H9 (cell line): ENCODE data around the gene ANK2. TPM values are rescaled to one million over a fixed set of nuclear protein-coding genes. Genes with fewer than 3 reads are reported as not detected.

Experiments used
- DNase-seq: peaks from one replicate; pipeline ENCODE4 v3.0.0-alpha.2; 2017
- H2AFZ ChIP-seq: one replicate; pipeline ENCODE4 v1.6.1; 2013; ENCODE audit warnings: mild to moderate bottlenecking, low read length, control low read depth, moderate library complexity
- H2AK5ac ChIP-seq: 2 replicates; pipeline ENCODE4 v1.6.1; 2013; ENCODE audit warnings: low read length, control low read depth, mixed read lengths; ENCODE audit not compliant: insufficient read length
- H2BK120ac ChIP-seq: one replicate; pipeline ENCODE4 v1.6.1; 2013; ENCODE audit warnings: low read depth, mild to moderate bottlenecking, low read length, control low read depth, inconsistent platforms; ENCODE audit not compliant: poor library complexity, severe bottlenecking
- H2BK12ac ChIP-seq: 2 replicates; pipeline ENCODE4 v1.6.1; 2013; ENCODE audit warnings: low read length, control low read depth, mixed read lengths, low read depth; ENCODE audit not compliant: insufficient read length
- H2BK15ac ChIP-seq: 2 replicates; pipeline ENCODE4 v1.6.1; 2013; ENCODE audit warnings: low read depth, low read length, control low read depth
- H2BK20ac ChIP-seq: one replicate; pipeline ENCODE4 v1.6.1; 2013; ENCODE audit warnings: low read depth, mild to moderate bottlenecking, low read length, control low read depth, inconsistent platforms; ENCODE audit not compliant: poor library complexity, severe bottlenecking
- H2BK5ac ChIP-seq: 2 replicates; pipeline ENCODE4 v1.6.1; 2013; ENCODE audit warnings: low read length, control low read depth, mixed read lengths; ENCODE audit not compliant: insufficient read length
- H3K14ac ChIP-seq: 2 replicates; pipeline ENCODE4 v1.6.1; 2013; ENCODE audit warnings: low read length, control low read depth; ENCODE audit not compliant: insufficient read depth
- H3K18ac ChIP-seq: 2 replicates; pipeline ENCODE4 v1.6.1; 2013; ENCODE audit warnings: low read depth, mild to moderate bottlenecking, mixed read lengths, low read length, control low read depth; ENCODE audit not compliant: insufficient read length
- H3K23ac ChIP-seq: 2 replicates; pipeline ENCODE4 v1.6.1; 2013; ENCODE audit warnings: low read length, control low read depth, mixed read lengths, low read depth; ENCODE audit not compliant: insufficient read length
- H3K23me2 ChIP-seq: 2 replicates; pipeline ENCODE4 v1.6.1; 2013; ENCODE audit warnings: low read depth, mild to moderate bottlenecking, mixed read lengths, low read length, control low read depth; ENCODE audit not compliant: insufficient read length, poor library complexity, severe bottlenecking
- H3K27ac ChIP-seq: 2 replicates; pipeline ENCODE4 v1.5.1; 2013; ENCODE audit warnings: low read length, control low read depth, mixed read lengths, low read depth; ENCODE audit not compliant: insufficient read length
- H3K27me3 ChIP-seq: 2 replicates; pipeline ENCODE4 v1.6.1; 2013; ENCODE audit warnings: low read length, control low read depth, inconsistent platforms; ENCODE audit not compliant: insufficient read depth
- H3K4ac ChIP-seq: 2 replicates; pipeline ENCODE4 v1.6.1; 2013; ENCODE audit warnings: low read depth, mild to moderate bottlenecking, control low read depth, inconsistent platforms, low read length, moderate library complexity
- H3K4me1 ChIP-seq: 2 replicates; pipeline ENCODE4 v1.6.1; 2013; ENCODE audit warnings: low read length, control low read depth, inconsistent platforms; ENCODE audit not compliant: insufficient read depth
- H3K4me2 ChIP-seq: 2 replicates; pipeline ENCODE4 v1.6.1; 2013; ENCODE audit warnings: low read length, control low read depth, mixed read lengths; ENCODE audit not compliant: insufficient read length, insufficient read depth
- H3K56ac ChIP-seq: 2 replicates; pipeline ENCODE4 v1.6.1; 2013; ENCODE audit warnings: low read depth, mild to moderate bottlenecking, mixed read lengths, low read length, control low read depth; ENCODE audit not compliant: insufficient read length
- H3K79me1 ChIP-seq: 2 replicates; pipeline ENCODE4 v1.6.1; 2013; ENCODE audit warnings: low read depth, mild to moderate bottlenecking, moderate library complexity, low read length, control low read depth, inconsistent platforms; ENCODE audit not compliant: insufficient read depth, poor library complexity, severe bottlenecking
- H3K79me2 ChIP-seq: 2 replicates; pipeline ENCODE4 v1.6.1; 2013; ENCODE audit warnings: low read length, control low read depth, inconsistent platforms; ENCODE audit not compliant: insufficient read depth
- H3K9ac ChIP-seq: 2 replicates; pipeline ENCODE4 v1.6.1; 2013; ENCODE audit warnings: low read length, control low read depth, mixed read lengths; ENCODE audit not compliant: insufficient read length; ENCODE audit errors: extremely low read depth
- H3K9me3 ChIP-seq: one replicate; pipeline ENCODE4 v1.6.1; 2013; ENCODE audit warnings: low read depth, low read length, inconsistent platforms; ENCODE audit not compliant: control insufficient read depth
- H3T11ph ChIP-seq: one replicate; pipeline ENCODE4 v1.6.1; 2013; ENCODE audit warnings: mild to moderate bottlenecking, low read length, control low read depth, inconsistent platforms
- H4K20me1 ChIP-seq: one replicate; pipeline ENCODE4 v1.6.1; 2013; ENCODE audit not compliant: control insufficient read depth, insufficient read length, insufficient read depth
- H4K5ac ChIP-seq: 2 replicates; pipeline ENCODE4 v1.6.1; 2013; ENCODE audit warnings: low read depth, mild to moderate bottlenecking, mixed read lengths, low read length, control low read depth; ENCODE audit not compliant: insufficient read length
- H4K8ac ChIP-seq: replicated peaks from 2 replicates; pipeline ENCODE4 v1.6.1; 2013; ENCODE audit warnings: low read length, control low read depth, mixed read lengths, low read depth; ENCODE audit not compliant: insufficient read length
- H4K91ac ChIP-seq: 2 replicates; pipeline ENCODE4 v1.6.1; 2013; ENCODE audit warnings: low read depth, mild to moderate bottlenecking, moderate library complexity, mixed read lengths, low read length, control low read depth; ENCODE audit not compliant: insufficient read length
- H3K27ac Mint-ChIP-seq, 3 experiments: 2 replicates in 2 of 3; 3 replicates in 1 of 3; pipeline ENCODE4 v1.8.0; 2020 to 2021; ENCODE audit warnings: mixed read lengths in 3 of 3, mild to moderate bottlenecking in 1 of 3, moderate library complexity in 1 of 3
- H3K27me3 Mint-ChIP-seq: 2 replicates; pipeline ENCODE4 v1.8.0; 2021; ENCODE audit warnings: low read depth, mild to moderate bottlenecking, moderate library complexity, mixed read lengths
- H3K36me3 Mint-ChIP-seq, 3 experiments: 2 replicates in 2 of 3; 3 replicates in 1 of 3; pipeline ENCODE4 v1.8.0; 2020 to 2021; ENCODE audit warnings: low read depth in 3 of 3, mixed read lengths in 3 of 3; ENCODE audit not compliant: insufficient read depth in 1 of 3
- H3K4me1 Mint-ChIP-seq, 2 experiments: 2 replicates each; pipeline ENCODE4 v1.8.0; 2020; ENCODE audit warnings: mixed read lengths in 2 of 2
- H3K4me3 Mint-ChIP-seq, 2 experiments: 2 replicates in 1 of 2; 3 replicates in 1 of 2; pipeline ENCODE4 v1.8.0; 2020 to 2021; ENCODE audit warnings: mild to moderate bottlenecking in 2 of 2, mixed read lengths in 2 of 2, moderate library complexity in 1 of 2
- H3K9me3 Mint-ChIP-seq, 2 experiments: 2 replicates in 1 of 2; 3 replicates in 1 of 2; pipeline ENCODE4 v1.8.0; 2020; ENCODE audit warnings: mild to moderate bottlenecking in 2 of 2, mixed read lengths in 2 of 2, moderate library complexity in 1 of 2
- WGBS: extraction: QIAGEN DNeasy Blood & Tissue Kit; methylation state at CpG from one replicate; pipeline ENCODE4 v1.1.7; 2013; ENCODE audit warnings: missing lambda C conversion rate, low lambda C conversion rate, mixed read lengths; ENCODE audit not compliant: insufficient read length; ENCODE audit errors: extremely low coverage; 5-methylcytosine and 5-hydroxymethylcytosine counted together
- total RNA-seq: library from RNA; stranded (reverse); gene quantifications from 2 replicates; pipeline ENCODE4 v1.2.1, GENCODE V29; 2021
- TF ChIP-seq, protein P1 (sequence below): fragments of 200-600 bp; sonication (generic); conservative IDR thresholded peaks from 3 replicates; pipeline ENCODE4 v1.8.0; 2021; ENCODE audit warnings: antibody characterized with exemption, mild to moderate bottlenecking

The ANK2 gene
- total RNA-seq, 1 experiment from 2014 or later, result 36.8 TPM

DNA sequence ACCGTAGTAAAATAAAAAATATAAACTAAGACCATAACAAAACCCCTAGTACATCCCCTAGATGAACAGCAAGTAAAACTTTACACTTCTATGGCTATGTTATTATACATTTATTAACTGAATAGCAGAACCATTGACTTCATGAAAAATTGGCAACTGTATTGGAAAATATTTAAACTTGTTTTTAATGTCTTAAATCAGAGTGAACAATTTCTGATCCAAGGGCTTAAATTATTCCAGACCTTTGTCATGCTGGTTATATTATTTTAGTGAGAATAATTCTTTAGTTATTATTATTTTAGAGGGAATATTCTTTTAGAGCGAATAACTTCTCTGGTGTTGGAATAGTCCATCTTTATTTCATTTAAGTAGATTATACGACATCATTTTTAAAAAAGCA is 265.0 kb downstream of the ANK2 start:
- no peaks in the 10 kb centered on the region for H3K9me3 ChIP-seq
- no CpG with 5 or more reads among the region's 3 CpGs for WGBS

More for the DNA sequence above, 265.0 kb downstream of the ANK2 start:
- no peak for DNase-seq
- Histone ChIP-seq H3K18ac (no peak overlapping the region), H3K27ac (no peak overlapping the region), H4K8ac (no peak overlapping the region), H4K20me1 (no peaks in the 10 kb centered on the region), H2BK12ac (no peak overlapping the region), H3K79me1 (no peaks in the 10 kb centered on the region), H4K5ac (no peak overlapping the region), H2AK5ac (no peak overlapping the region), H2BK120ac (no peak overlapping the region), H3K14ac (no peak overlapping the region), H3K4ac (no peak overlapping the region), H2BK15ac (no peak overlapping the region), H2BK5ac (no peak overlapping the region), H3T11ph (no peak overlapping the region), H4K91ac (no peak overlapping the region), H3K23ac (no peak overlapping the region), H3K79me2 (no peaks in the 10 kb centered on the region), H3K56ac (no peak overlapping the region), H3K27me3 (no peaks in the 10 kb centered on the region), H3K9ac (no peak overlapping the region), H3K4me1 (no peaks in the 10 kb centered on the region), H3K4me2 (no peak overlapping the region), H2BK20ac (no peak overlapping the region), H2AFZ (no peak overlapping the region), H3K23me2 (no peaks in the 10 kb centered on the region)
- Mint-ChIP-seq H3K4me1 (peaks cover 5 to 9% of the 10 kb centered on the region in 2 experiments), H3K27ac (no peak overlapping the region), H3K9me3 (no peaks in the 10 kb centered on the region), H3K27me3 (no peaks in the 10 kb centered on the region), H3K4me3 (no peak overlapping the region), H3K36me3 (peaks cover 0 to 22% (median 19%) of the 10 kb centered on the region in 3 experiments; a peak in 6 of 7 replicates)
- TF ChIP-seq, protein P1, sequence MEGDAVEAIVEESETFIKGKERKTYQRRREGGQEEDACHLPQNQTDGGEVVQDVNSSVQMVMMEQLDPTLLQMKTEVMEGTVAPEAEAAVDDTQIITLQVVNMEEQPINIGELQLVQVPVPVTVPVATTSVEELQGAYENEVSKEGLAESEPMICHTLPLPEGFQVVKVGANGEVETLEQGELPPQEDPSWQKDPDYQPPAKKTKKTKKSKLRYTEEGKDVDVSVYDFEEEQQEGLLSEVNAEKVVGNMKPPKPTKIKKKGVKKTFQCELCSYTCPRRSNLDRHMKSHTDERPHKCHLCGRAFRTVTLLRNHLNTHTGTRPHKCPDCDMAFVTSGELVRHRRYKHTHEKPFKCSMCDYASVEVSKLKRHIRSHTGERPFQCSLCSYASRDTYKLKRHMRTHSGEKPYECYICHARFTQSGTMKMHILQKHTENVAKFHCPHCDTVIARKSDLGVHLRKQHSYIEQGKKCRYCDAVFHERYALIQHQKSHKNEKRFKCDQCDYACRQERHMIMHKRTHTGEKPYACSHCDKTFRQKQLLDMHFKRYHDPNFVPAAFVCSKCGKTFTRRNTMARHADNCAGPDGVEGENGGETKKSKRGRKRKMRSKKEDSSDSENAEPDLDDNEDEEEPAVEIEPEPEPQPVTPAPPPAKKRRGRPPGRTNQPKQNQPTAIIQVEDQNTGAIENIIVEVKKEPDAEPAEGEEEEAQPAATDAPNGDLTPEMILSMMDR, result no peak
